Heart right ventricle (tissue), 16 donors: Measurements from ENCODE around the gene TYMS. TPM values are rescaled to one million over a fixed set of nuclear protein-coding genes. Genes with fewer than 3 reads are reported as not detected.

Experiments
- ATAC-seq, 8 donors: fragments of 200-7000 bp; cut with Tn5 transposase; one replicate each; pipeline ENCODE4 v1.9.1; 2020; ENCODE audit warnings: mild to moderate bottlenecking in 8 of 8, moderate library complexity in 8 of 8, moderate number of reproducible peaks in 1 of 8
- DNase-seq, 2 donors: peaks; one replicate each; pipeline ENCODE4 v3.0.0-alpha.2; 2020
- H3K27ac ChIP-seq, 10 donors: fragments of 200-600 bp; sonication (generic) in 2 of 10; one replicate each; pipeline versions ENCODE4 v1.5.0 to v1.8.0; 2020 to 2022; ENCODE audit warnings: mild to moderate bottlenecking in 3 of 10
- H3K27me3 ChIP-seq, 7 donors: fragments of 200-600 bp; one replicate each; pipeline ENCODE4 v1.8.0; 2021 to 2022; ENCODE audit warnings: mild to moderate bottlenecking in 2 of 7
- H3K36me3 ChIP-seq, 9 donors: fragments of 200-600 bp; sonication (generic) in 1 of 9; one replicate each; pipeline versions ENCODE4 v1.5.0 to v1.8.0; 2020 to 2022; ENCODE audit warnings: mild to moderate bottlenecking in 2 of 9
- H3K4me1 ChIP-seq, 9 donors: fragments of 200-600 bp; sonication (generic) in 1 of 9; one replicate each; pipeline versions ENCODE4 v1.5.0 to v1.8.0; 2020 to 2022; ENCODE audit warnings: mild to moderate bottlenecking in 4 of 9
- H3K4me3 ChIP-seq, 10 donors: fragments of 200-600 bp; sonication (generic) in 2 of 10; one replicate each; pipeline versions ENCODE4 v1.5.0 to v1.8.0; 2020 to 2022; ENCODE audit warnings: mild to moderate bottlenecking in 7 of 10, moderate library complexity in 2 of 10
- H3K9me3 ChIP-seq, 11 donors: fragments of 200-600 bp in 10 of 11; sonication (generic) in 2 of 11; one replicate each; pipeline versions ENCODE4 v1.5.0 to v1.8.0; 2013 to 2022; ENCODE audit warnings: mild to moderate bottlenecking in 2 of 11, control low read depth in 1 of 11, moderate library complexity in 1 of 11
- CTCF ChIP-seq, 9 donors: fragments of 200-600 bp; sonication (generic) in 2 of 9; IDR thresholded peaks; one replicate each; pipeline versions ENCODE4 v1.5.0 to v1.8.0; 2021 to 2022; ENCODE audit warnings: antibody characterized with exemption in 9 of 9, mild to moderate bottlenecking in 5 of 9, moderate library complexity in 1 of 9
- WGBS, 2 donors: extraction: QIAGEN DNeasy Blood & Tissue Kit; methylation state at CpG; one replicate each; pipeline ENCODE4 v1.1.7; 2013; ENCODE audit warnings: inconsistent platforms in 1 of 2; 5-methylcytosine and 5-hydroxymethylcytosine counted together
- intact Hi-C, 10 donors: fragments of 100-400 bp; cut with DNase I; formaldehyde crosslinking; loops; one replicate each; pipeline versions ENCODE4 v1.11.1 to v1.14.2; 2022
- polyA plus RNA-seq, 2 donors: library from polyadenylated mRNA; stranded (reverse); fragments of 200-250 nt; gene quantifications; one replicate each; pipeline ENCODE4 v1.2.3, GENCODE V29; 2013
- total RNA-seq, 10 donors: library from RNA; stranded (reverse); fragmentation: NEBNext Ultra II Directional in 3 of 10; extraction: Animal tissue kit (Norgen Biotek cat#: 25700) in 3 of 10; gene quantifications; one replicate each; pipeline versions ENCODE4 v1.2.1 to v1.2.4, GENCODE V29; 2021 to 2023
- donor health status: Arrhythmogenic right ventricular cardiomyopathy.
- donor health status: ischemic (EF 13 %, LVEDD 7.1; RV severe dilation, severe dysfunction).
- donor health status: healthy with polysubstance abuse.
- donor health status: DM: no; HTN: yes; CAD: no.
- donor health status: DM: no; HTN: no; CAD: no.
- donor health status: ischemic (EF 25% LVEDD 6.9; RV normal size, moderate dysfunction).
- donor health status: ischemic (EF 25% LVEDD 5.7; RV mildly dilated, moderate dysfunction).
- donor health status: healthy.
- donor health status: DM: yes; HTN: yes; CAD: no.
- donor health status: Ischemic cardiomyopathy.
- donor health status: ischemic (EF 35%, LVEDD 5.7; RV mildly dilated, moderate dysfunction).
- donor health status: nonischemic (EF 11% LVEDD 7.7; RV severe dilation, severe dysfunction).
- donor health status: DM: yes; HTN: yes; CAD: no.
- donor health status: PGD.
- donor health status: ischemic (EF 29% LVEDD 5.4; RV normal size, mild dysfunction).
- donor health status: nonischemic (EF 23%, LVEDD 6.1; RV moderate dilation, normal function).

Gene TYMS
- total and polyA plus RNA-seq, 12 donors, result 0.80 to 16.7 (median 1.8) TPM

DNA sequence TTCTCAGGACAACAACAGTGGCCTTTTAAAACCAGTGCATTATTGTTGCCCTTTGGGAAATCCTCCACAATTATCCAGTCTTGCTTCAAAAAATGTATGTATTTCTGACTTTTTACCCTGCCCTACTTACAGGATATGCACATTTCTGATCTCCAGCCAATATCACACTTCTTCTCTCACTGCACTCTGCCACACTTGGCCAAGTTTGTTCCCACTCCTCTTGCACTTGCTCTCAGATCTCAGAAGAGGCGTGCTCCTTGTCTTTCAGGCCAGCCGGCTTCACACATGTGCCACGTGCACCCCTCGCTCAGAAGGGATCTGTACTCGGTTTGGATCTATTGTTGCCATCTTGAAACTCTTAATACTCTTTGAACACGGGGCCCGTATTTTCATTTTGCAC lies 45.3 kb upstream of the TYMS start:
- H3K36me3 ChIP-seq, result no peaks in the 10 kb centered on the region
- TF ChIP-seq CTCF (IDR thresholded peaks at IDR 0.05), result no peak
- no peak for DNase-seq
- no peaks in the 10 kb centered on the region for H3K9me3 ChIP-seq
- H3K4me3 ChIP-seq, result no peak overlapping the region
- 95% methylated on average over 7 of the region's 7 CpGs for WGBS, 2 donors
- intact Hi-C loops, result loop anchor here in 2 of 10 donors (2.0 to 10.0 kb wide), 2 partner anchors 117 to 319 kb away; no protein-coding TSS in a partner anchor
- H3K4me1 ChIP-seq, result peaks cover 0 to 17% (median 0%) of the 10 kb centered on the region in 9 donors
- ATAC-seq, result no peak
- no peak overlapping the region for H3K27ac ChIP-seq
- peaks cover 0 to 1% (median 0%) of the 10 kb centered on the region in 7 donors for H3K27me3 ChIP-seq

- Histone ChIP-seq H3K36me3 (no peaks in the 10 kb centered on the region), H3K27me3 (peaks cover 0 to 12% (median 0%) of the 10 kb centered on the region in 7 donors), H3K9me3 (no peaks in the 10 kb centered on the region), H3K4me1 (peaks cover 0 to 17% (median 0%) of the 10 kb centered on the region in 9 donors), H3K4me3 (no peak overlapping the region), H3K27ac (peak overlapping the region in 1 of 10 donors; percentile 74)
- WGBS, 2 donors, result 52 to 62% methylated on average over 1 of the region's 1 CpG
- no peak for TF ChIP-seq CTCF (IDR thresholded peaks at IDR 0.05)
- ATAC-seq (no peak), DNase-seq (no peak)
- intact Hi-C loops, result loop anchor here in 4 of 10 donors (2.0 to 10.0 kb wide), 3 partner anchors 119 to 327 kb away; no protein-coding TSS in a partner anchor
Observed at GRCh38 chr18:614193-614592, 43.3 kb upstream of the TYMS start.

- Histone ChIP-seq H3K4me1 (peaks cover 0 to 17% (median 0%) of the 10 kb centered on the region in 9 donors), H3K27ac (peak overlapping the region in 2 of 10 donors; percentile 7 to 79), H3K4me3 (no peak overlapping the region), H3K9me3 (no peaks in the 10 kb centered on the region), H3K27me3 (peaks cover 0 to 12% (median 4%) of the 10 kb centered on the region in 7 donors), H3K36me3 (no peaks in the 10 kb centered on the region)
- 77 to 79% methylated on average over 5 of the region's 5 CpGs for WGBS, 2 donors
- DNase-seq, result no peak
- TF ChIP-seq CTCF (IDR thresholded peaks at IDR 0.05), result no peak
- ATAC-seq, result peak in 5 of 8 donors; percentile 19 to 50 (median 39)
- intact Hi-C loops, result loop anchor here in 6 of 10 donors (2.0 to 10.0 kb wide), 5 partner anchors 120 to 328 kb away; no protein-coding TSS in a partner anchor
Observed at GRCh38 chr18:615092-615521, 42.3 kb upstream of the TYMS start.

DNA sequence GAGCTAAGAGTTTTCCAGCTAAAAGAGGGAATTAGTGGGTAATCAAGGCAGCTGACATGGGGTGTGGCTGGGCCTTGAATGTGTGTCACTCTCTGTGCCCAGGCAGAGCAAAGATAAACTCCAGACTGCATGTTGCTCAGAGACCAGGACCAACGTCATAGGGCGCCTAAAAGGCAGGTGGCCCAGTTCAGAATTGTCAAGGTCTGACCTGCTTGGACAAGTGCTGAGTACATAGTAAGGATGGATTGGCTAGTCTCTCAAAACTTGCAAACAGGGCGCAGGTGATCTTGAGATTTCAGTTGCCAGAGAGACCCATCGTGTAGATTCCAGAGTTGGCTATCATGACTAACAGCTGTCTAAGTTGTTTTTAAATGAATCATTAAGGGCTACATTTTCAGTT lies 41.7 kb upstream of the TYMS start:
- Histone ChIP-seq H3K27me3 (peaks cover 0 to 12% (median 4%) of the 10 kb centered on the region in 7 donors), H3K27ac (peak overlapping the region in 1 of 10 donors; percentile 79), H3K4me3 (no peak overlapping the region), H3K36me3 (no peaks in the 10 kb centered on the region), H3K9me3 (no peaks in the 10 kb centered on the region), H3K4me1 (peaks cover 0 to 17% (median 0%) of the 10 kb centered on the region in 9 donors)
- 72 to 73% methylated on average over 4 of the region's 4 CpGs for WGBS, 2 donors
- intact Hi-C loops, result loop anchor here (2.0 to 10.0 kb wide), 5 partner anchors 121 to 329 kb away; no protein-coding TSS in a partner anchor
- ATAC-seq (peak in 6 of 8 donors; percentile 8 to 75 (median 30)), DNase-seq (no peak)
- TF ChIP-seq CTCF (IDR thresholded peaks at IDR 0.05), result no peak
